Medulla oblongata (tissue), 1 donor: ENCODE measurements around the gene SHB.

ENCODE experiments used
- DNase-seq: peaks from one replicate; pipeline ENCODE4 v3.0.0-alpha.2; 2015; ENCODE audit errors: extremely low spot score

The SHB gene

DNA sequence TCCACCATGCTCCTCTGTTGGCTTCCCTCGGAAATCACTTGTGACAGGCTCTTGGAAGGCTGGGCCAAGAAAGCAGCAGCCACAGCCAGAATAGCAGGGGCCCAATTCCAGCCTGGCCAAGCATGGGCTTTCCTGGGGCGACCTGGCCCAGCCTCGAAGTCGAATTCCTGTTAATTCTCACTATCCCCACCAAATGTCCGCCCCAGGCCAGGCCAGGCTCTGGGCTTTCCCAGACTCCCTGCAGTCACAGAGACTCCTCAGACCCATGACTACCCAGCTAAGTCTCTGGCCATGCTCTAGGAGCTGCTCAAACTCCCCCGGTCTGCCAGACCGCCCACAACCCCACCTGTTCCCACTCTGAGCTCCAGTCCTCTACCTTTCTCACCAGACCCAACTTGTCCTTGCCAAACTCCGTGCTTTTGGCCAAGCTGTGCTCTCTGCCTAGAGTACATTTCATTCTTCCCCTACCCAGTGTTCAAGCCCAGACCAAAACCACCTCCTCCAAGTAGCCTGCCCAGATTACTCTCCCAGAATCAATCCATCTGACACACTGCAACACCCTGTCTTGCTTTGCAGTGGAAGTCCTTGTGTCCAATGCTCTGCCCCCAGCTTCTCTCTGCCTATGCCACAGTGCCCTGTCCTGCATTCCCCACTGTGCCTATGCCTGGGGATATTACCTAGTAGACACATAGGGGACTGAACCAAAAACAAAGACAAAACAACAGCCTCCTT lies 26.2 kb downstream of the SHB start:
- DNase-seq, result peak; percentile 25

DNA sequence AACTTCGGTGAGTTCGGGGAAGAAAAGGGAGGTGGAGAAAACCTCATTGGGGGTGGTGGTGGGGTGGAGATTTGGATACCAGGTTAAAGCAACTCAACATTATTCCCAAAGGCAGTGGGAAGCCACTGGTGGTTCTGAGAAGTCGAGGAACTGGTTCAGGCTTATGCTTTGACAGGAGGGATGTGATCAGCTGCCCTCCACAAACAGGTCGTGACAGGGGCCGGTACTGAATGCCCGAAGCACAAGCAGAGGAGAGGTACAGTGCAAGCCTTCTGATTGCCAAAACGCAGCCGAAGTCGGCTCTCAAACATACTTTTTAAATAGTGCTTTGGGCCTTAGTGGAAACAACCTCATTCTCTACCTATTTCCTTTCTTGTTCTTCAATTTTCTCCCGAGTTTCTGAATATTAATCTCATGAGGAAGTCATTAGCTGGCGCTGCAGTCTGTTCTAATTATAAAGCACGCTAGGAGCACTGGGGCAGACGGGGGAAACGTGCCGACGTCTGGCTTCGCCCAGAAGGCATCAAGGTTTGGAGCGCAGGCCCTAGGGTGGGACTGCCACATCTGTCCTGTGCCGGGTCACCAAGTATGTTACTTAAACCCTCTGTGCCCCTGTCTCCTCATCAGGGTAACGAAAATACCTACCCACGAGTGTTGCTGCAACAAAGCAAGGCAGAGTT lies 27.3 kb downstream of the SHB start:
- DNase-seq, result no peak

DNA sequence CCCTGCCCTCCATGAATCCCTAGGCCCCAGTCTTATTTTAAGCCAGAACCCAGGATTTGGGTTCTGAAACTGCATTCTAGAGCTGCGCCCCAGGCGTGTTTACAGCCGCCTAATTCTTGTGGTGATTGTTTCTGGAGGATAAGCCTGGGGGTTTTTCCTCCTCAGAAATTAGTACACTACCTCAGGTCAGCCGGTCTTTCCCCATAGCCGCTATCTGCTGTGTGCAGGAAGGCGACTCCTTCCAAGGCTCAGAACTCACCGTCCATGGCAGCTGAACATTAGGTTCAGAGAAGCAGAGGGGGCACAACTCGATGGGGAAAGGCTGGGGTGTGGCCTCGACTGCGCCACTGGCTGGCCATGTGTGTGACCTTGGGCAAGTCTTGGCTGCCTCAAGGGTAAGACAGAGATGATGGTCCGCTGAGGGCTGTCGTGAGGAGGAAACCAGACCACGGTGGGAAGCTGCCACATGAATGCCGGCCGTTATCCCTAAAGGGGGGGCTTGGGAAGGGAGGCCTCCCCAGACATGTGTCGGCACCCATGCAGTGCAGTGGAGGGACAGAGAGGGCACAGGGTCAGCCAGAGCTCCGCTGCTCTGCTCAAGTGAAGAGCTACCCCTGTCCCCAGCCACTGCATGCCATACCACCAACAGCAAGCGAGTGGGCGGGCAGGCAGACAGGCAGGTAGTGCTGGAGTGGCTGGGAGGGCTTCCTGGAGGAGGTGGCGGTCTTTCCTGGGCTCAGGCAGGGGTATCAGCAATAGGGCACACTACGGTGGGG lies 28.9 kb downstream of the SHB start:
- no peak for DNase-seq

DNA sequence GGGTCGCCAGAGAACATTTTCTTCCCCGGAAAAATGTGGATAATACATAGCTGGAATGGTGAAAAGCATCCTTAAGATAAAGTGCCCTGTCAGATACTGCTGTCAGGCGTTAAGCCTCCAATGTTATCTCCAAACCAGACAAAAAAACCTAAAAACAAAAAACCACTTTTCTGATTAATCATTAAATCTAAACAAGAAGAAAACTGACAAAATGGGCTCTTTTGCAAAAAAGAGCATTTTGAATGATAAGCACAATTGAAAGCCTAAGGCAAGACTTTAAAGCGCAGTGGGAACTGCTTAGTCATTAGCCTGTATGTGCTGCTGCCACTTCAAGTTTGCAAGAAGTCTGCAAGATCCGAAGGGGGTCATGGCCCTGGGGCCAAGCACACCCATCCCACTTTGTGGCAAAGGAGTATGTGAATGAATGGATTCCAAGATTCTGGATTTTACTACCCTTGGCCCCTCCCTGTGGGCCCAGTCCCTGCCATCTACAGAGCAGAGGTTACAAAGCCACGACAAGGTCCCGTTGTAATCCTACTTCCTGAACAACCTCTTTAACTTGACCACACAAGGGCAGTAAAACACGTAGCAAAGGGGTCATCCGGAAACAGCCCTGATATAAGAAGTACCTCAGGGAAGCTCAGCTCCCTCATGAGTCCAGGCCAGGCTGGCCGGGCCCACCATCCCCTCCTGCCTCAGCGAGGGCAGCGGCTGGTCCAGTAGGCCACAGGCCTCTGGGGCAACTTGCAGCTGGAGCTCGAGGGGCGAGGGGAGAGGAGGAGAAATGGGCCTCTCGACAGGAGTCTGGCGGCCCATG lies 29.7 kb downstream of the SHB start:
- no peak for DNase-seq

DNA sequence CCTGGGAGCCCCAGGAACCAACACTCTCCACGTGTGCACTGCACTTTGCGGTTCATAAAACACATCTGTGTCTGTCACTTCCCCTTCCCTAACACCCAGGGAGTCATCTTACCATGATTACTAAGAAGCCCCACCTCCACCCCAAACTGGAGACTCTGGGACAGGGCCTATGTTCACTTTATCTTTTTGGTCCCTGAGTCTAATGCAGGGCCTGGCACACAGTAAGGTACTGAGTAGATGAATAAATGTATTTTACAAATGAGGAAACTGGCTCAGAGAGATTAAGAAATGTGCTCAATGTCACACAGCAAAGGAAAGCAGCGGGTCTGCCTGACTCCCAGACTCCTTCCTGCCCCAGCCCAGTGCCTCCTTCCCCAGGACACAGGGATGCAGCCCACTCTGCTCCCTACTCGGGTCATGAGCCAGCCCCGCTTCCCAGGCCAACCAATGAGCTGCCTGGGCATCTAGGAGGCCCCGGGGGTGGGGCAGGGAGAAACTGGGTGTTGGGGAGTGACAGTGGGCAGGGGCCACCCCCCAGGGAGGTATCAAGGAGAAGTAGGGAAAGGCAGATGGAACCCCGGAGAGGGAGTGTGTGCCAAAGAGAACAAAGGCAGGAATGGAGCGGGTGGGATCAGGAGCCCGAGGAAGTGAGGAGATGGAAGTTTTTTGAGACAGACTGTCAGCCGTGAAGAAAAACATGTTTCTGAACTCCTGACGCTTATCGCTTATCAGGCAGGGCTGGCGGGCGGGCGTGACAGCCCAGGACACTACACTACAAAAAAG lies 30.5 kb downstream of the SHB start:
- DNase-seq, result no peak

DNA sequence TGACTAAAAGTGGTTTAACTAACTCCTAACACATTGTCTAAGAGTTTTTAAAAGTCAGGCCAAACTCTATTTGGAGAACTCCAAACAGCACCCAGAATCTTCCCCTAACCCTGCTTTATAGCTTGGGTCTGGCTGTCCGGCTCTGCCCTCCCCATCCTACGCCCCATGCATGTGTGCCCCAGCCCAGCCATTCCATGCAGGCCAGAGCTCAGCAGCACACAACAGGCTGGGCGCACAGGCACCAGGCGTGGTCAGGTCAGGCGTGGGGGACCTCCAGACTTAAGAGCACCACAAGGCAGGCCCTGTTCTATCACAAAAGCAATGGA lies 31.1 kb downstream of the SHB start:
- no peak for DNase-seq

DNA sequence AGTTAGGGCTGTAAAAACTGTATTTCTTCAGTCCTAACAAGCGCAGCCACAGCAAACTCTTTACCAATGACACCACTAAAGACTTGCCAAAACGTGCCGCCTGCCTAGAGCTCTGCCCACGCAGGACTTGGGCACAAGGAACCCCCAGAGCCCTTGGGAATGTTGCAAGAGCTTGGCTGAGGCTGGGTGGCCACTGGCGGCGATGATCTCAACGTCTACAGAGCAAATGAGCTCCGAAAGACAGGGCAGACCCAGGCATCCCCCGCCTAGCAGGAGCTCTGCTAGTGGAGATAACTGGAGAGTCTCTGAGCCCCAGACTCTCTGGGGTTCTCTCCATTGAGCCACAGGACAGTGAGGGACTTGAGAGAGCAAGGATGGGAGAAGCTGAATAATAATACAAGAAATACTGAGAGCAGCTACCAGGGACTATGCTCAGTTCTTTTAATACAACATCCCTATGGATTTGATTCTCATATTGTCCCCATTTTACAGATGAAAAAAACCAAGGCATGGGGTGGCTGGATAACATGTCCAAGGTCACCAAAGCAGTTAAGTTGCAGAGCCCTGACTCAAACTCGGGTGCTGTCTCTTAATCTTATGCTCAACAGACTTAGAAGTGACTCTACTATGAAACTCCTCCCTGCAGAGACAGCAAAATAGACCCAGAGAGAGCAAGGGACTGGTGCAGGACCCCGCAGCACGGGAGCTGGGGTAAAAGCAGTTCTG lies 32.5 kb downstream of the SHB start:
- no peak for DNase-seq

DNA sequence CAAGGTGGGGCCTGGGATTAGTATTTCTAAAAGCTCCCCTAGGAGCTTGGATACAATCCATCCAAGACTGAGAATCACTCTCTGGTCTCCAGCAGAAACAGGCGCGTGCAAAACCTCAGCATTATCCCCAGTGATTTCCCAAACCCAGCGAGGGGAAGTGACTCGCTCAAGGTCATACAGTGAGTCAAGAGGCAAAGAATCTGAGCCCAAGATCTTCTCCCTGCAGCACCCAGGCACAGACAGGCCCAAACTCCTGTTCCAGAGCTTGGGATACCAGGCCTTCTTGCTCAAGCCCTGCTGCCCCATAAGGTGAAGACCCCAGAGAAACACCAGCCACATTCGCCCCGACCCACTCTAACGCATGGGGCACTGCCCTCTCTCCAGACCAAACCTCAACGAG lies 33.2 kb downstream of the SHB start:
- no peak for DNase-seq

DNA sequence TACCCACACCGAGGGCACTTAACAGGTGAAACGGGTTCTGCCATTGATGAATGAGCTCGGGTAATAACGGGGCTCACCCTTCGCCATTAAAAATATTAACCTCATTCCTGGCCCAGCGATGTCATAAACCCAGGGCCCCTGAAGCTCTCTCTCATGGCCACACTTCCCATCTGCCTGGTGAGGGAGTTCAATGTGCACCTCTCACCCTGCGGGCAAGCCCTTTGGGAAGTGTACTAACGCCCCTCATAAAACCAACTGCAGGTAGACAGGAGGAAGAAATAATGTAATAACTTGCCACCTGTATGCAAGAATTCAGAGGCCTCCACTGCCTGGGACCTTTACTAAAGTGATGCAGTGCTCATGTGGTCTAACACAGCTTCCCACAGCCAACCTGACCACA lies 35.1 kb downstream of the SHB start:
- DNase-seq, result no peak

DNA sequence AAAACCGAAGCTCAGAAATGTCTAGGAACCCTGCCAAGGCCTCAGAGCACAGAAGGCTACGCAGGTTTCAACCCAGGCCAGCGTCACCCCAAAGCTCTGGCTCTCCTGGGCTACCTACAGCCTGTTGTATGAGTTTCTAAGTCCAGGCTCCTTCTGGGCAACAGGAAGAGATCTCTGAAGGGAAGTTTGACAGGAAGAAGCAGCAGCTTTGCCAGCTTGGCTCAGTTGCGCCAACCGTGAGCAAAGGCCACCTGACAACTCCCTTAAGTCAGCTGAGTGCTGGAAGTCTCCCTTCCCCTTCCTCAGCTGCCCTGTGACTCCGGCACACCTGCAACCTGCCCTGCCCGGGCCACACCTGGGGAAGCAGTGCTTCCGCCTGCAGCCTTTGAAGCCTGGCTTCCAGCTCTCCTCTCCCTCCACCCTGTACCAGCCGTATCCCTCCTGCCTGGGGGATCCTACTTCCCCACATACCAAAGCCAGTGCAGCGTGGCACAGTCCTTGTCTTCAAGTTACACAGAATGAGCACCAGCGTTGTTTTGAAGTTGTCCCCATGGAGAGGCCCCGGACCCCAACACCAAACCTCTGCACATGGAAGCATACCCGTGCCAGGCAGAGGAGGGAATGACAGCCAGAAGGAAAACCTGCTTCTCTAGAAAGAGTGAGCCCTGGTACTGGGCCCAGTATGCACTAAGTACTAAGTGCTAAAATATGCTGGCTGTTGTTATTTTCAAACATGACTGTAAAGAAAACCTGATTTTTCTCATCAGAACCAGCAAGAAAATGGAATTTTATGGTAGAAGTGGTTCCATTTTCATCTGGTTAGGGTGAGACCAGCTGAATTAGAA lies 36.5 kb downstream of the SHB start:
- no peak for DNase-seq

DNA sequence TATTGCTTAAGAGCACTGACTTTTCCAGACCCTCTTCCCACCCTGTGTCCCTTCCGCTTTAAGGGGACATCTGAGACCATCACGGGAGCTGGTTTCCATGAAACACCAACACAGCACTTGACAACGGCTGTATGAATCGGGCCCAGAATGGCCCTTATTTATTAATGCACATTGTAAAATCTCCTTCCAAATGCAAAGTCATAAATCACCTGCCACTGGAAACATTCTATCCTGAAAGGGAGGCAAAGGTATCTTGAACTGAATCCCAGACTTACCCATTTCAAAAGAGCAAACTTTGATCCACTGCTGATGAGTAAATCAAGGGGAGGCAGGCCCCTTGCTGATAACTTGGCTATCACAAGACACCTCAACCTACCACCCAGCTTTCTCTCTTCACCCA lies 37.4 kb downstream of the SHB start:
- DNase-seq, result no peak

DNA sequence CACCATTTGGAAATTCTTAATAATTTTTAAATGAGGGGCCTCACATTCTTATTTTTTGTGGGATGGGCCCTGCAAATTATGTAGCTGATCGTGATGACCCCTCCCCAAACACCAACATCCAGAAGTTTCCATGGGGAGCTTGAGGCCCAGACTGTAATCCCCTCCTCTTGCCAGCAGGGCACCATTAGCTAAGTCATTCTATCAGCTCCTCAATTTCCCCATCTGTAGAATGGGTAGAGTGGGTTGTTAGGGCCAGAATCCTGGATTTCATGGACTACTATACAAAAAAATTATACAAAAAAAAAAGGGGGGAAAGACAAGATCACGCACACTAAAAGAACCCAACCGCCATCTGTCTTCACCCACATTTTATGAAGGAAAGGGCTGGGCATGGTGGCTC lies 38.4 kb downstream of the SHB start:
- DNase-seq, result no peak

DNA sequence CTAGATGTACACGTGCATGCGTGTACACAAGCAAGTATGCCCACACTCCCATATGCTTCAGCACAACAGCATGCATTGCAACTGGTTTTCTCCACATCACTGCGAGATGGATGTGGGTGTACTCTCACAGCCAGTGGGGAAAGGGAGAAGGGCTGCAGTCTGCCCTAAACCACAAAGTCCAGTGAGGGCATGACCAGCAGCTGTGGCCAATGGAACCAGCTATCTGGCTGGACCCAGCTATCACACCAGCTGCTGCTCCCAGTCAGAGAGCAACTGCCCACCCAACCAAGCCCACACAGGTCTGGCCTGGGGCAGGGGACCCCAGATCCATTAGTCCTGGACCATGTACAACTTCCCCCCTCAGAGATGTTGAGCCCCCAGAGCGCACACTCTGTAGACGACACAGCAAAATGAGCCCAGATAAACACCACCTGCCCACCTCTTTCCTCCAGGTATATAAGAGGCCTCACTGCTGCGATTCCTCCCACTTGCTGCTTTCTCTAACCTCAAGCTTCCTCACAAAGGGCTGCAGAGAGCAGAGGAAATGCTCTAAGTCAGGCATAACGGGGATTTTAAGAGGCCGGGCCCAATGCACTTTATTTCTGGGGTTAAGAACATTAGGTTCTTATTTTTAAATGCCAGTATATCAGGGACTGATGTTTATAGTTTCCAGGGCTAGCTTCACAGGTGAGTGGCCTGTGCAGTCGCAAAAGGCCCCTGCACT lies 39.0 kb downstream of the SHB start:
- no peak for DNase-seq

DNA sequence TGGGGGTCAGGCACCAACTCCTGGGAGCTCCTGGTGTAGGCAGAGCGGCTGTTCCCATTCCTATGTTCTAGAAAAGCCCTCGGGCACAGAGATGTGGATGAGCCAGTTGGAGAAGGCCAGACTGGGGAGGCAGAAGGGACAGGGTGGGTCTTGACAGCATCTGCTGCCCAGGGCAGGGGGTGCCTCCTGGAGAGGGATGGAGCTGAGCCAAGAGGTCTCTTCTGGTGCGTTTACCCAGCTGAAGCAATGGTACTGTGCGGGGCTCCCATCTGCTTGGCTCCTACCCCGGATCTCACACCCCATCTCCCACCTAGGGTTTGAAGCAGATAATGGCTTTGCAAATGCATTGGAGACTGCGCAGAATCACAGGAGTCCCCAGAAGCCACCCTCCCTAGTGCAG lies 41.3 kb downstream of the SHB start:
- no peak for DNase-seq

DNA sequence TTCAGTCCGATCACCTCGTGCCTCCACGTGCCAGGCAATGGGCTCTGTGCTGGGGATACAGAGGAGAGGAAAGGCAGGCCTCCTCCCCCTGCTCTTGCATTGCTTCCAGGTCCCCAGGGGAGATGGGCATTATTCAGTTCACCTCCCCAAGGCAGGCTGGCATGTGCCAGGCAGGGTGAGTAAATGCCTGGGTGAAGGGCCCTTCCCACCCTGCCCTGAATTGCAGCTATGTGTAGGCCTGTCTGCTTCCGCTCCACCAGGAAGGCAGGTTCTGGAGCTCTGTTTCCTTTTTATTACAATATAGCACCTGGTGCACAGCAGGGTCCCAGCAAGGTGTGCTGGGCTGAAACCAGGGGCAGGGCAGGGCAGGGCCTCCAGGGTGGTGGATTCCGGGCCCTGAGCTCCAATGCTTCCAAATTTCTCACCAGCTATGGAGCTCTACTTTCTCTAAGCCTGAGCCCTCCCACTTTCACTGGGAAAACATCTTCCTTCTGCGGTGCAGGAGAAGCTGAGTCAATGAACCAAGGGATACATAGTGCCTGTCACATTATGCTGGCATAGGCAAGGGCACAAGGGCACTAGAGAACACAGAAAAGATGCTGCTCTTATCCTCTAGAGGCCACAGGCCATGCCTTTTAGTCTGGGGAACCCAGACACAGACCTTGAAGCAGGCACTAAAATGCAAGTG lies 42.0 kb downstream of the SHB start:
- DNase-seq, result no peak

DNA sequence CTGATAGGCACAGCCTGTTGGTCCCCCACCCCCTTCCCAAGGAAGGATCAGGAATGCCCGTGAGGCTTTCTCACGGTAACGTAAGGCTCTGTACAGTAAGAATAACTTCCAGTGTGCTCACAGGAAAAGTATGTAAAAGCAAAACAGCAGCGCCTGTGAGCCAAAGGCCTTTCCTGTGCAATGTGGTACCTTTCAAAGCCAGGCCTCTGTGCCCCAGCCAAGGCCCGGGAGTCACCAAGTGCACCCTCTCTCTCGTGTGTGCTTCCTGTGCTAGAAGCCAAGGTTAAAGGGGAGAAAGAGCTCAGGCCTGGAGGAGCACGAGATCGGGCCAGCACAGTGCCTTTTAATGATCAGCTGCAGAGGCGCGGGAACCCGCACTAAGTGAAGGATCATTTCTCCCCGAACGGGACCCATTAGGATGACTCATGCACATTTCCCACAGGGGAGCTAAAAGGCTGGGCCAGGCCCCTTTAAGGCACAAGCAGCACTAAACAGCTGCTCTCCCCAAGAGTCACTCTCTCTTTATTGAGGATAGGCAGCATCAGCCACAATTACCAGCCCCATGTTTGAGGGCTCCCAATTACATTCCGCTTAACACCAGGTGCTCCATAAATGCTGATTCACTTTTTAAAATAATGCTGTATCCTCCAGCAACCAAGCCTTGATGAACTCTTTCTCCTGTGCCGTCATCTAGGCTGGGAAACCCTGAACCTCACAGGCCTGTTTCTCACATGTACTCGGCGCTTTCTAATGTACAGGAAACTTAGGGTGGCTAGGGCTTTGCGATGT lies 42.8 kb downstream of the SHB start:
- DNase-seq, result no peak

DNA sequence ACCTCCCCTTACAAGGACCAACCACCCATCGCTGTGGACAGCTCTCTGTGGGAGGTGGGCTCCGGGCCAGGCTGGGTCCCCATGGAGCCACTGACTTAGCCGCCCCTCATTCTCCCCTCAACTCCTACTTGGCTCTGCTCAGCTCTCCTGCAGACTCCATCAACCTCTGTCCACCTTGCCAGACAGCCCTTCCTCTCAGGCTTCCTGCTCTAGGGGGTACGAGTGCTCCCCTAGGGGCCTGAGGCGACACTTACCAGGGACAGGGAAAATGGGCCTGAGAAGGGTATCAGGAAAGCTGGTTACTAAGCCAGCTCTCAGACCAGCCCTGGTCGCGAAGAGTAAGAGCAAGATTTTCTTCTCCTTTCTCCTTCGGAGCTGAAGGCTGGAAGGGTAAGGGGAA lies 43.9 kb downstream of the SHB start:
- no peak for DNase-seq
